ENCODE data around the gene SSH2.

GRCh38 chr17:29862127-29862526 lies 67.9 kb downstream of the SSH2 start:
- no peak for TF ChIP-seq CTCF (IDR thresholded peaks at IDR 0.05)
- TF ChIP-seq POLR2A (IDR thresholded peaks at IDR 0.05), result no peak
- no peak for TF ChIP-seq EP300 (IDR thresholded peaks at IDR 0.05)

Data from ovary (tissue), 3 donors.